H9 (cell line): ENCODE results near the gene LRP2. TPM values are rescaled to one million over a fixed set of nuclear protein-coding genes. Genes with fewer than 3 reads are reported as not detected.

Source experiments
- DNase-seq: peaks from one replicate; pipeline ENCODE4 v3.0.0-alpha.2; 2017
- H2AFZ ChIP-seq: one replicate; pipeline ENCODE4 v1.6.1; 2013; ENCODE audit warnings: mild to moderate bottlenecking, low read length, control low read depth, moderate library complexity
- H2AK5ac ChIP-seq: 2 replicates; pipeline ENCODE4 v1.6.1; 2013; ENCODE audit warnings: low read length, control low read depth, mixed read lengths; ENCODE audit not compliant: insufficient read length
- H2BK120ac ChIP-seq: one replicate; pipeline ENCODE4 v1.6.1; 2013; ENCODE audit warnings: low read depth, mild to moderate bottlenecking, low read length, control low read depth, inconsistent platforms; ENCODE audit not compliant: poor library complexity, severe bottlenecking
- H2BK12ac ChIP-seq: 2 replicates; pipeline ENCODE4 v1.6.1; 2013; ENCODE audit warnings: low read length, control low read depth, mixed read lengths, low read depth; ENCODE audit not compliant: insufficient read length
- H2BK15ac ChIP-seq: 2 replicates; pipeline ENCODE4 v1.6.1; 2013; ENCODE audit warnings: low read depth, low read length, control low read depth
- H2BK20ac ChIP-seq: one replicate; pipeline ENCODE4 v1.6.1; 2013; ENCODE audit warnings: low read depth, mild to moderate bottlenecking, low read length, control low read depth, inconsistent platforms; ENCODE audit not compliant: poor library complexity, severe bottlenecking
- H2BK5ac ChIP-seq: 2 replicates; pipeline ENCODE4 v1.6.1; 2013; ENCODE audit warnings: low read length, control low read depth, mixed read lengths; ENCODE audit not compliant: insufficient read length
- H3K14ac ChIP-seq: 2 replicates; pipeline ENCODE4 v1.6.1; 2013; ENCODE audit warnings: low read length, control low read depth; ENCODE audit not compliant: insufficient read depth
- H3K18ac ChIP-seq: 2 replicates; pipeline ENCODE4 v1.6.1; 2013; ENCODE audit warnings: low read depth, mild to moderate bottlenecking, mixed read lengths, low read length, control low read depth; ENCODE audit not compliant: insufficient read length
- H3K23ac ChIP-seq: 2 replicates; pipeline ENCODE4 v1.6.1; 2013; ENCODE audit warnings: low read length, control low read depth, mixed read lengths, low read depth; ENCODE audit not compliant: insufficient read length
- H3K23me2 ChIP-seq: 2 replicates; pipeline ENCODE4 v1.6.1; 2013; ENCODE audit warnings: low read depth, mild to moderate bottlenecking, mixed read lengths, low read length, control low read depth; ENCODE audit not compliant: insufficient read length, poor library complexity, severe bottlenecking
- H3K27ac ChIP-seq: 2 replicates; pipeline ENCODE4 v1.5.1; 2013; ENCODE audit warnings: low read length, control low read depth, mixed read lengths, low read depth; ENCODE audit not compliant: insufficient read length
- H3K27me3 ChIP-seq: 2 replicates; pipeline ENCODE4 v1.6.1; 2013; ENCODE audit warnings: low read length, control low read depth, inconsistent platforms; ENCODE audit not compliant: insufficient read depth
- H3K4ac ChIP-seq: 2 replicates; pipeline ENCODE4 v1.6.1; 2013; ENCODE audit warnings: low read depth, mild to moderate bottlenecking, control low read depth, inconsistent platforms, low read length, moderate library complexity
- H3K4me1 ChIP-seq: 2 replicates; pipeline ENCODE4 v1.6.1; 2013; ENCODE audit warnings: low read length, control low read depth, inconsistent platforms; ENCODE audit not compliant: insufficient read depth
- H3K4me2 ChIP-seq: 2 replicates; pipeline ENCODE4 v1.6.1; 2013; ENCODE audit warnings: low read length, control low read depth, mixed read lengths; ENCODE audit not compliant: insufficient read length, insufficient read depth
- H3K56ac ChIP-seq: 2 replicates; pipeline ENCODE4 v1.6.1; 2013; ENCODE audit warnings: low read depth, mild to moderate bottlenecking, mixed read lengths, low read length, control low read depth; ENCODE audit not compliant: insufficient read length
- H3K79me1 ChIP-seq: 2 replicates; pipeline ENCODE4 v1.6.1; 2013; ENCODE audit warnings: low read depth, mild to moderate bottlenecking, moderate library complexity, low read length, control low read depth, inconsistent platforms; ENCODE audit not compliant: insufficient read depth, poor library complexity, severe bottlenecking
- H3K79me2 ChIP-seq: 2 replicates; pipeline ENCODE4 v1.6.1; 2013; ENCODE audit warnings: low read length, control low read depth, inconsistent platforms; ENCODE audit not compliant: insufficient read depth
- H3K9ac ChIP-seq: 2 replicates; pipeline ENCODE4 v1.6.1; 2013; ENCODE audit warnings: low read length, control low read depth, mixed read lengths; ENCODE audit not compliant: insufficient read length; ENCODE audit errors: extremely low read depth
- H3K9me3 ChIP-seq: one replicate; pipeline ENCODE4 v1.6.1; 2013; ENCODE audit warnings: low read depth, low read length, inconsistent platforms; ENCODE audit not compliant: control insufficient read depth
- H3T11ph ChIP-seq: one replicate; pipeline ENCODE4 v1.6.1; 2013; ENCODE audit warnings: mild to moderate bottlenecking, low read length, control low read depth, inconsistent platforms
- H4K20me1 ChIP-seq: one replicate; pipeline ENCODE4 v1.6.1; 2013; ENCODE audit not compliant: control insufficient read depth, insufficient read length, insufficient read depth
- H4K5ac ChIP-seq: 2 replicates; pipeline ENCODE4 v1.6.1; 2013; ENCODE audit warnings: low read depth, mild to moderate bottlenecking, mixed read lengths, low read length, control low read depth; ENCODE audit not compliant: insufficient read length
- H4K8ac ChIP-seq: replicated peaks from 2 replicates; pipeline ENCODE4 v1.6.1; 2013; ENCODE audit warnings: low read length, control low read depth, mixed read lengths, low read depth; ENCODE audit not compliant: insufficient read length
- H4K91ac ChIP-seq: 2 replicates; pipeline ENCODE4 v1.6.1; 2013; ENCODE audit warnings: low read depth, mild to moderate bottlenecking, moderate library complexity, mixed read lengths, low read length, control low read depth; ENCODE audit not compliant: insufficient read length
- H3K27ac Mint-ChIP-seq, 3 experiments: 2 replicates in 2 of 3; 3 replicates in 1 of 3; pipeline ENCODE4 v1.8.0; 2020 to 2021; ENCODE audit warnings: mixed read lengths in 3 of 3, mild to moderate bottlenecking in 1 of 3, moderate library complexity in 1 of 3
- H3K27me3 Mint-ChIP-seq: 2 replicates; pipeline ENCODE4 v1.8.0; 2021; ENCODE audit warnings: low read depth, mild to moderate bottlenecking, moderate library complexity, mixed read lengths
- H3K36me3 Mint-ChIP-seq, 3 experiments: 2 replicates in 2 of 3; 3 replicates in 1 of 3; pipeline ENCODE4 v1.8.0; 2020 to 2021; ENCODE audit warnings: low read depth in 3 of 3, mixed read lengths in 3 of 3; ENCODE audit not compliant: insufficient read depth in 1 of 3
- H3K4me1 Mint-ChIP-seq, 2 experiments: 2 replicates each; pipeline ENCODE4 v1.8.0; 2020; ENCODE audit warnings: mixed read lengths in 2 of 2
- H3K4me3 Mint-ChIP-seq, 2 experiments: 2 replicates in 1 of 2; 3 replicates in 1 of 2; pipeline ENCODE4 v1.8.0; 2020 to 2021; ENCODE audit warnings: mild to moderate bottlenecking in 2 of 2, mixed read lengths in 2 of 2, moderate library complexity in 1 of 2
- H3K9me3 Mint-ChIP-seq, 2 experiments: 2 replicates in 1 of 2; 3 replicates in 1 of 2; pipeline ENCODE4 v1.8.0; 2020; ENCODE audit warnings: mild to moderate bottlenecking in 2 of 2, mixed read lengths in 2 of 2, moderate library complexity in 1 of 2
- WGBS: extraction: QIAGEN DNeasy Blood & Tissue Kit; methylation state at CpG from one replicate; pipeline ENCODE4 v1.1.7; 2013; ENCODE audit warnings: missing lambda C conversion rate, low lambda C conversion rate, mixed read lengths; ENCODE audit not compliant: insufficient read length; ENCODE audit errors: extremely low coverage; 5-methylcytosine and 5-hydroxymethylcytosine counted together
- total RNA-seq: library from RNA; stranded (reverse); gene quantifications from 2 replicates; pipeline ENCODE4 v1.2.1, GENCODE V29; 2021
- TF ChIP-seq, protein P1 (sequence below): fragments of 200-600 bp; sonication (generic); conservative IDR thresholded peaks from 3 replicates; pipeline ENCODE4 v1.8.0; 2021; ENCODE audit warnings: antibody characterized with exemption, mild to moderate bottlenecking

LRP2 gene
- total RNA-seq, 1 experiment from 2014 or later = 1.4 TPM

DNA sequence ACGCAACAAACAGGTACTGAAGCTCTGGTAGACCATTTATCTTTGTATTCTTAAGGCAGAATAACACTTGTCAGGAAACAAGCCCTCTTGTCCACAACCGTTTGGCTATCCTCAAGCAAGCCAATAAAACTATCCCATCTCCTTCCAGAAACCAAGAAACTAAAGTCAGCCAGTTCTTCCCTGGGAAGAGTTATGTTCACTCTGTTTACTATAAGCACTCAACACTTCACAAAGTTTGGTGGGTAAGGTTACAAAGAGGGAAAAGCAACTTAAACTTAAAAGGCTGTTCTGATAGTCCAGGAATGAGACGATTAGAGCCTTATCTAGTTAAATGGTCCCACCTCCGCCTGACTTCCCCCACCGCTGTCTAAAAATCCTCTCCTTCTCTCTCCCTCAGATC lies 25.6 kb downstream of the LRP2 start:
- H3K9me3 ChIP-seq = no peaks in the 10 kb centered on the region
- no peak overlapping the region for H3K4me2 ChIP-seq
- no peak overlapping the region for H4K5ac ChIP-seq
- H3K18ac ChIP-seq = no peak overlapping the region
- H2BK12ac ChIP-seq = no peak overlapping the region
- no CpG with 5 or more reads among the region's 5 CpGs for WGBS
- no peak overlapping the region for H3T11ph ChIP-seq
- peaks cover 4% of the 10 kb centered on the region; the same call in 1 of the 2 replicates for H3K27me3 Mint-ChIP-seq
- no peaks in the 10 kb centered on the region for H3K4me1 ChIP-seq
- H3K23ac ChIP-seq = no peak overlapping the region
- H3K4me3 Mint-ChIP-seq = no peak overlapping the region
- no peaks in the 10 kb centered on the region for H3K79me1 ChIP-seq
- no peaks in the 10 kb centered on the region for H3K79me2 ChIP-seq
- no peak overlapping the region for H3K4ac ChIP-seq
- no peak overlapping the region for H3K27ac ChIP-seq
- H2BK15ac ChIP-seq = no peak overlapping the region
- H3K4me1 Mint-ChIP-seq = no peaks in the 10 kb centered on the region
- H2BK120ac ChIP-seq = no peak overlapping the region
- no peak overlapping the region for H3K56ac ChIP-seq
- H2BK5ac ChIP-seq = no peak overlapping the region
- H3K9ac ChIP-seq = no peak overlapping the region
- H3K9me3 Mint-ChIP-seq = no peaks in the 10 kb centered on the region
- no peak overlapping the region for H3K14ac ChIP-seq
- no peak overlapping the region for H2AK5ac ChIP-seq
- no peak overlapping the region for H4K8ac ChIP-seq
- H2AFZ ChIP-seq = no peak overlapping the region
- H4K91ac ChIP-seq = no peak overlapping the region
- H3K36me3 Mint-ChIP-seq = no peaks in the 10 kb centered on the region
- no peak overlapping the region for H2BK20ac ChIP-seq
- no peaks in the 10 kb centered on the region for H3K27me3 ChIP-seq
- H3K23me2 ChIP-seq = no peaks in the 10 kb centered on the region
- no peak for DNase-seq
- H4K20me1 ChIP-seq = no peaks in the 10 kb centered on the region
- TF ChIP-seq, protein P1, sequence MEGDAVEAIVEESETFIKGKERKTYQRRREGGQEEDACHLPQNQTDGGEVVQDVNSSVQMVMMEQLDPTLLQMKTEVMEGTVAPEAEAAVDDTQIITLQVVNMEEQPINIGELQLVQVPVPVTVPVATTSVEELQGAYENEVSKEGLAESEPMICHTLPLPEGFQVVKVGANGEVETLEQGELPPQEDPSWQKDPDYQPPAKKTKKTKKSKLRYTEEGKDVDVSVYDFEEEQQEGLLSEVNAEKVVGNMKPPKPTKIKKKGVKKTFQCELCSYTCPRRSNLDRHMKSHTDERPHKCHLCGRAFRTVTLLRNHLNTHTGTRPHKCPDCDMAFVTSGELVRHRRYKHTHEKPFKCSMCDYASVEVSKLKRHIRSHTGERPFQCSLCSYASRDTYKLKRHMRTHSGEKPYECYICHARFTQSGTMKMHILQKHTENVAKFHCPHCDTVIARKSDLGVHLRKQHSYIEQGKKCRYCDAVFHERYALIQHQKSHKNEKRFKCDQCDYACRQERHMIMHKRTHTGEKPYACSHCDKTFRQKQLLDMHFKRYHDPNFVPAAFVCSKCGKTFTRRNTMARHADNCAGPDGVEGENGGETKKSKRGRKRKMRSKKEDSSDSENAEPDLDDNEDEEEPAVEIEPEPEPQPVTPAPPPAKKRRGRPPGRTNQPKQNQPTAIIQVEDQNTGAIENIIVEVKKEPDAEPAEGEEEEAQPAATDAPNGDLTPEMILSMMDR = no peak
- no peak overlapping the region for H3K27ac Mint-ChIP-seq
